HG03558 (cell line): ENCODE data around the gene IL1RAPL2.
"Not testable (repeated sequence)": the region's sequence is repeated elsewhere in the genome, so short reads cannot be mapped to it uniquely, and the experiment has no call there.

Experiments
- ATAC-seq: cut with Tn5 transposase; IDR thresholded peaks from one replicate; pipeline ENCODE4 v1.9.1; 2021; ENCODE audit warnings: moderate number of reproducible peaks; ENCODE audit not compliant: unreplicated experiment; ENCODE audit errors: extremely low read depth

IL1RAPL2 gene

GRCh38 chrX:105650577-105650976 is 1084.6 kb downstream of the IL1RAPL2 start:
- ATAC-seq, result no peak

GRCh38 chrX:105650986-105651385 is 1085.0 kb downstream of the IL1RAPL2 start:
- no peak for ATAC-seq

- ATAC-seq, result no peak
These were observed 1087.9 kb downstream of the IL1RAPL2 start for GRCh38 chrX:105653891-105654290.

- no peak for ATAC-seq
These were observed 1092.1 kb downstream of the IL1RAPL2 start for GRCh38 chrX:105658136-105658535.

GRCh38 chrX:105662248-105662647 is 1096.2 kb downstream of the IL1RAPL2 start:
- no peak for ATAC-seq

- ATAC-seq, result no peak
These were observed 1098.2 kb downstream of the IL1RAPL2 start for GRCh38 chrX:105664243-105664642.

- ATAC-seq, result not testable (repeated sequence)
These were observed 1118.3 kb downstream of the IL1RAPL2 start for GRCh38 chrX:105684288-105684687.

- no peak for ATAC-seq
These were observed 1128.8 kb downstream of the IL1RAPL2 start for GRCh38 chrX:105694839-105695238.

GRCh38 chrX:105695451-105695850 is 1129.5 kb downstream of the IL1RAPL2 start:
- ATAC-seq, result no peak

- ATAC-seq, result no peak
These were observed 1130.9 kb downstream of the IL1RAPL2 start for GRCh38 chrX:105696870-105697269.

GRCh38 chrX:105697984-105698781 is 1132.2 kb downstream of the IL1RAPL2 start:
- ATAC-seq, result no peak

GRCh38 chrX:105700331-105700730 is 1134.3 kb downstream of the IL1RAPL2 start:
- no peak for ATAC-seq

GRCh38 chrX:105701310-105702052 is 1135.5 kb downstream of the IL1RAPL2 start:
- ATAC-seq, result no peak

- ATAC-seq, result no peak
These were observed 1137.9 kb downstream of the IL1RAPL2 start for GRCh38 chrX:105703876-105704275.

- no peak for ATAC-seq
These were observed 1140.0 kb downstream of the IL1RAPL2 start for GRCh38 chrX:105706041-105706440.

GRCh38 chrX:105711805-105712204 is 1145.8 kb downstream of the IL1RAPL2 start:
- no peak for ATAC-seq

- ATAC-seq, result no peak
These were observed 1149.7 kb downstream of the IL1RAPL2 start for GRCh38 chrX:105715746-105716145.

GRCh38 chrX:105723966-105724735 is 1158.2 kb downstream of the IL1RAPL2 start:
- no peak for ATAC-seq

- ATAC-seq, result no peak
These were observed 1159.2 kb downstream of the IL1RAPL2 start for GRCh38 chrX:105725228-105725627.

- no peak for ATAC-seq
These were observed 1172.2 kb downstream of the IL1RAPL2 start for GRCh38 chrX:105738162-105738561.

- no peak for ATAC-seq
These were observed 1178.3 kb downstream of the IL1RAPL2 start for GRCh38 chrX:105744291-105744690.
